ENCODE results near the gene EFCAB13. TPM values are rescaled to one million over a fixed set of nuclear protein-coding genes. Genes with fewer than 3 reads are reported as not detected.

The EFCAB13 gene
- total and polyA plus RNA-seq, 12 donors, result 0.32 to 3.8 (median 2.1) TPM

GRCh38 chr17:47401100-47401499 is 77.3 kb downstream of the EFCAB13 start:
- H3K9me3 ChIP-seq, result no peaks in the 10 kb centered on the region
- no peak for DNase-seq
- intact Hi-C loops (cut with DNase I), result no loop called here
- H3K27me3 ChIP-seq, result no peaks in the 10 kb centered on the region
- 84 to 86% methylated on average over 2 of the region's 2 CpGs for WGBS, 2 donors
- TF ChIP-seq, protein P1, sequence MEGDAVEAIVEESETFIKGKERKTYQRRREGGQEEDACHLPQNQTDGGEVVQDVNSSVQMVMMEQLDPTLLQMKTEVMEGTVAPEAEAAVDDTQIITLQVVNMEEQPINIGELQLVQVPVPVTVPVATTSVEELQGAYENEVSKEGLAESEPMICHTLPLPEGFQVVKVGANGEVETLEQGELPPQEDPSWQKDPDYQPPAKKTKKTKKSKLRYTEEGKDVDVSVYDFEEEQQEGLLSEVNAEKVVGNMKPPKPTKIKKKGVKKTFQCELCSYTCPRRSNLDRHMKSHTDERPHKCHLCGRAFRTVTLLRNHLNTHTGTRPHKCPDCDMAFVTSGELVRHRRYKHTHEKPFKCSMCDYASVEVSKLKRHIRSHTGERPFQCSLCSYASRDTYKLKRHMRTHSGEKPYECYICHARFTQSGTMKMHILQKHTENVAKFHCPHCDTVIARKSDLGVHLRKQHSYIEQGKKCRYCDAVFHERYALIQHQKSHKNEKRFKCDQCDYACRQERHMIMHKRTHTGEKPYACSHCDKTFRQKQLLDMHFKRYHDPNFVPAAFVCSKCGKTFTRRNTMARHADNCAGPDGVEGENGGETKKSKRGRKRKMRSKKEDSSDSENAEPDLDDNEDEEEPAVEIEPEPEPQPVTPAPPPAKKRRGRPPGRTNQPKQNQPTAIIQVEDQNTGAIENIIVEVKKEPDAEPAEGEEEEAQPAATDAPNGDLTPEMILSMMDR (IDR thresholded peaks at IDR 0.05), result no peak
- no peaks in the 10 kb centered on the region for H3K4me1 ChIP-seq
- H3K36me3 ChIP-seq, result no peaks in the 10 kb centered on the region
- no peak overlapping the region for H3K27ac ChIP-seq
- H3K4me3 ChIP-seq, result no peak overlapping the region
- ATAC-seq, result no peak

DNA sequence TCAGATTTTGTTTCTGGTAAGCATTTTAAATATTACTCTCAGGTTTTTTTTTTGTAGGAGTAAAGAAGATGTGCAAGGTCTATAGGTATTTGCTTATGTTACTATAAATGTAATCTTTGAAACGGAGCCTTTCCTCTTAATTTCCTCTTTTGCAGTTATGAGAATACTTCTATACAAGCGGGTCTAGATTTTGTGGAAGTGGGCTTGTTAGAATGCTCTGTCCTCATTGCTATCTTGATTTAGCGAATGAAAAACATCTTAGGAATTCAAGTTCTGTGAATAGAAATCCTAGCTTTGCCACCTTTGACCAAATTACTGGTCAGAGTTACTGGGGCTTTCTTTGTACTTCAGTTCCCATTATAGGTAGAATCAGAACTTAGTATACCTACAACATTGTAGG is 80.3 kb downstream of the EFCAB13 start:
- intact Hi-C loops (cut with DNase I), result no loop called here
- ATAC-seq, result no peak
- H3K27ac ChIP-seq, result no peak overlapping the region
- no peaks in the 10 kb centered on the region for H3K9me3 ChIP-seq
- DNase-seq, result no peak
- TF ChIP-seq, protein P1 (IDR thresholded peaks at IDR 0.05), result no peak
- H3K4me1 ChIP-seq, result no peaks in the 10 kb centered on the region
- no peak overlapping the region for H3K4me3 ChIP-seq
- no peaks in the 10 kb centered on the region for H3K27me3 ChIP-seq
- H3K36me3 ChIP-seq, result no peaks in the 10 kb centered on the region
- 79 to 84% methylated on average over 3 of the region's 3 CpGs for WGBS, 2 donors

- H3K27me3 ChIP-seq, result no peaks in the 10 kb centered on the region
- H3K36me3 ChIP-seq, result peaks cover 0 to 2% (median 0%) of the 10 kb centered on the region in 9 donors
- intact Hi-C loops (cut with DNase I), result no loop called here
- no peaks in the 10 kb centered on the region for H3K9me3 ChIP-seq
- no peak for ATAC-seq
- TF ChIP-seq, protein P1 (IDR thresholded peaks at IDR 0.05), result no peak
- no peak overlapping the region for H3K27ac ChIP-seq
- H3K4me1 ChIP-seq, result no peaks in the 10 kb centered on the region
- DNase-seq, result no peak
- no peak overlapping the region for H3K4me3 ChIP-seq
These were observed 81.1 kb downstream of the EFCAB13 start for GRCh38 chr17:47404875-47405274.

DNA sequence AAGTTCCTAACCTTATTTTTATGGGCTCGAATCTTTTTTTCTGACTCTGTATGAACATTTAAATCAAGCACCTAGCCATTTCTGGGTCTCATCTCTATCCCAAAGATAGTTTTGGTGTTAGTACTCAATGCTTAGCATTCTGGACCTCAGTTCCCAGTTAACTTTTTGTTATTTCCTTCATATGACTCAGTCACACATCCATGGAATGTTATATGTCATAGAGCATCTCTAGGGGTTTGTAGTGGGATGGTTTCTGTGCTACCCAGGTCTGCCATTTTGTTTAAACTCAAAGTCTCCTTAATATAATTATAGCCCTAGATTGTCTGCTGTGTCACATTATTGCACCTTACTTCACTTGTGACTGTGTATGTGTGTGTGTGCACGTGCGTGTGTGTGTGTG is 90.1 kb downstream of the EFCAB13 start:
- Histone ChIP-seq H3K4me1 (no peaks in the 10 kb centered on the region), H3K9me3 (no peaks in the 10 kb centered on the region), H3K36me3 (peaks cover 0 to 7% (median 0%) of the 10 kb centered on the region in 9 donors), H3K27ac (no peak overlapping the region), H3K27me3 (no peaks in the 10 kb centered on the region), H3K4me3 (no peak overlapping the region)
- no peak for ATAC-seq
- no peak for DNase-seq
- TF ChIP-seq, protein P1 (IDR thresholded peaks at IDR 0.05), result no peak
- WGBS, 2 donors, result 96% methylated on average over 3 of the region's 3 CpGs
- intact Hi-C loops (cut with DNase I), result no loop called here

DNA sequence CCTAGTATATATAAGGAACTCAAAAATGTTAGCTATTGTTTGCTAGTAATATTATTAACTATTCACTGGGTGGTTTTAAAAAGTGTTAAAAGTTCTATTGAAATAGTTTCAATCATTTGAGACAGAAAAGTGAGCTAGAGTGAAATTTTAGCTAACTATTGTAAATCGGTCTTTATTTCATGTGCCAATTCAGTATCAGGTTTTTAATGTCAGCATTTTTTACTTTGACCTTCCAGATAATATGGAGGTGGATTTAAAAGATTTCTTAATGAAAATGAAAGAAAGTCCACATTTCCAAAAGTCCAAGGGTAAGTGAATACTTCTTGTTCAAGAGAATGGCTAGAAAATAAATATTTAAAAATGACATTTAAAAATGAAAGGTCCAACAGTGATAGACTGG is 90.9 kb downstream of the EFCAB13 start:
- H3K4me1 ChIP-seq, result no peaks in the 10 kb centered on the region
- WGBS, 2 donors, result 95 to 98% methylated on average over 1 of the region's 1 CpG
- no peak overlapping the region for H3K4me3 ChIP-seq
- no peaks in the 10 kb centered on the region for H3K27me3 ChIP-seq
- ATAC-seq, result no peak
- TF ChIP-seq, protein P1 (IDR thresholded peaks at IDR 0.05), result no peak
- H3K9me3 ChIP-seq, result no peaks in the 10 kb centered on the region
- peaks cover 0 to 7% (median 0%) of the 10 kb centered on the region in 9 donors for H3K36me3 ChIP-seq
- DNase-seq, result no peak
- intact Hi-C loops (cut with DNase I), result no loop called here
- H3K27ac ChIP-seq, result no peak overlapping the region
